HG03439 (cell line): ENCODE measurements around the gene SHFL.

Experiments
- ATAC-seq: cut with Tn5 transposase; IDR thresholded peaks from one replicate; pipeline ENCODE4 v1.9.1; 2021; ENCODE audit warnings: mild to moderate bottlenecking, moderate library complexity; ENCODE audit not compliant: unreplicated experiment

The SHFL gene

DNA sequence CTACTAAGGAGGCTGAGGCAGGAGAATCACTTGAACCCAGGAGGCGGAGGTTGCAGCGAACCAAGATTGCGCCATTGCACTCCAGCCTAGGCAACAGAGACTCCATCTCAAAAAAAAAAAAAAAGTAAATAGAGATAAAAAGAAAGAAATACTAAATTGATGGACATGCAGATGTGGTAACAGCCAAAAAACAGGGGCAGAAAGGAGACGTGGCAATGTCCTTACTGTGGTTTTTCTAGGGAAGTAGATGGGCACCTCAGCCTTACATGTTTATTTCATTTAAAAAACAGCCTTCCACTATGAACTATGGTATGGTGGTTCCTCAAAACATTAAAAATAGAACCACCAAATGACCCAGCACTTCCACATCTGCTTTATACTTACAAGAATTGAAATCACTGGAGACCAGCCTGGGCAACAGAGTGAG, 40.1 kb downstream of the SHFL start:
- no peak for ATAC-seq

GRCh38 chr19:10132905-10133304, 46.8 kb downstream of the SHFL start:
- no peak for ATAC-seq

GRCh38 chr19:10133596-10133995, 47.5 kb downstream of the SHFL start:
- ATAC-seq = no peak

DNA sequence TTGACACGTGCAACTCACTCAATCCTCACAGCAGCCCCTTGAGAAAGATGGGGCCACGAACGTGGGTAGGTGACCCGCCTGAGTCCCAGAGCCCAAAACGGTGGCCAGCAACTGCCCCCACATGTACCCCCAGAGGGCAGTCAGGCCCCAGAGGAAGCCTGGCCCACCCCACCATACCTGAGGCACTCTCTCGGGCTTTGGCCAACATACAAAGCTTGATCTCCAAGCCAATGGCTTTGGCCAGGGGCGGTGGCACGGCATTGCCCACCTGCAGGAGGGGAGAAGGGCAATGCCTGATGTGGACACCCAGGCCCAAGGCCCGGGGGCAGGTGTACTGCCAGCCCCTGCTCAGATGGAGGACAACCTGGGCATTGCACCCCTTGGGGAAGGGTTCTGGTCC, 47.9 kb downstream of the SHFL start:
- ATAC-seq = no peak

- ATAC-seq = no peak
Observed at GRCh38 chr19:10135551-10136334, 49.6 kb downstream of the SHFL start.

DNA sequence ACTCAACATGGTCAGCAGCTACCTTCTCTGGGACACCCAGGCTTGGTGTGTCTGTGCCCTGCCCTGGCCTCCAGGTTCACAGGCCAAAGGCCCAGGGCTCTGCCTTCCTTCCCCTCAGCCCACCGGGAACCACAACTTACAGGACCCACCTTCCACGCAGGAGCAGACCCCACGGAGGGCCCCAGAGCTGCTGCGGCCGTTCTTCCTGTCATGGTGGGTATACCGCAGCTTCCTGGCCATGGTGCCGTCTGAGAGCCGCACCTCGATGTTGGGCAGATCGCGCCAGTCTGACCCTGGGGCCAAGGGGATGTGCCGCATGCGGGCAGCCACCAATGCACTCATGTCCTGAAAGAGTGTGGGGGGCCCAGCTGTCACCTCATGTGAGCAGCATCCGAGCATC, 50.8 kb downstream of the SHFL start:
- ATAC-seq = no peak

- no peak for ATAC-seq
Observed at GRCh38 chr19:10137751-10138682, 51.9 kb downstream of the SHFL start.

GRCh38 chr19:10138879-10139795, 53.0 kb downstream of the SHFL start:
- no peak for ATAC-seq

DNA sequence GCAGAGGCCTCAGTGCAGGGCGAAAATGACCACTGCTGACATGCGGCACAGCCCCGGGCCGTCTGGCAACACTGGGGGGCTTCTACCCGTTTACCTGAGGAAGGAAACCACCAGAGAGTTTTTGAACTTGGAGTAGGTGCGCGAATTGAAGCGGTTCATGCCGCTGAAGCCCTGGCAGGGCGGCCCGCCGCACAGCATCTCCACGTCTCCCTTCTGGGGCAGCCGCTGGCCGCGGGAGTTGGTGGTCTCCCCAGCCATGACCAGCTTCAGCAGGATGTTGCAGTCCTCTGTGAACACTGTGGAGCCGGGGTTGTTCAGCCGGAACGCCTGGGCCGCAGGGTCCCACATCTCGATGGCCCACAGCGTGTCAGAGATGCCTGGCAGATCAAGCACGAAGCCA, 53.8 kb downstream of the SHFL start:
- ATAC-seq = no peak

DNA sequence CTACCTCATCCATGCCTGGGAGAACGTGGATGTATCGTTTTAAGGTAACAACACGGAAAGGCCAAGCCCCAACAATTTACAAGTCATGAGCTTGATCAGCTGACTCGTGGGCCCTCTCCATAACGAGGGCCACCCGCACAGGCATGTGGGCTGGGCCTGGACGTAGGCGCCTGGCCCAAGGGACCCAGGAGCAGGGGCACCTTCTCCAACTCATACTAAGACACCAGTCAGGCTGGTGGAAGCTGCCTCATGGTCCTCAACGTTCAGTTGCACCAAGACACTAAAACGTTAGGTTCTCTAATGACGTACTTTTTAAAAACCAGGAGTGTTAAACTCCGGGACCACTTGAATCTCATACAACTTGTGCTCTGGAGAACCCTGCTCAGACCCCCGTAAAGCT, 55.4 kb downstream of the SHFL start:
- ATAC-seq = no peak

DNA sequence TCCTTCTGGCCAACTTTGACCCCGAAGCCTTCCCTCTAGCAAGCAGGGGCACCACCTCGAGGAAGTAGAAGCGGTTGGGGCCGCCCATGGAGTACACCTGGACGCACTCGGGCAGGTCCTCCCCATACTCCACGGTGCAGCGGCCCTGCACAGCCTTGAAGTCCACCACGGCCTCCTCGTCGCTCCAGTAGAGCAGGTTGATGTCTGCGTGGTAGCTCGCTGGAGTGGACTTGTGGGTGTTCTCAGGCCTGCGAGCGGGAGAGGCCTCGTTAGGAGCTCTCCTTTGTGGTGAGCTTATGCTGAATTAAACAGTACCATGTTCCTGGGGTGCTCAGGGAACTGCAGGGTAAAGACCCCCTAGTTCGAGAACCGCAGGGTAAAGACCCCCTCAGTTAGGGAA, 55.9 kb downstream of the SHFL start:
- no peak for ATAC-seq
